Endothelial cell of umbilical vein (primary cell): ENCODE results near the gene MDFIC. TPM values are rescaled to one million over a fixed set of nuclear protein-coding genes. Genes with fewer than 3 reads are reported as not detected.

Source experiments
- BruUV-seq: library from RNA; stranded (reverse); fragments of 400-500 nt; replicated peaks from 2 replicates; lab custom pipeline; 2021; lab: Mats Ljungman, UMichigan
- CTCF ChIA-PET: fragments of 300-600, 350-600 bp; sonication (Branson Sonifier 250); formaldehyde crosslinking; loops from one replicate; lab custom pipeline; 2021; ENCODE audit warnings: antibody characterized with exemption, inconsistent platforms; lab: Charles Lee
- POLR2A ChIA-PET: fragments of 300-600, 350-600 bp; sonication (Branson Sonifier 250); formaldehyde crosslinking; loops from one replicate; lab custom pipeline; 2021; ENCODE audit warnings: antibody characterized with exemption, inconsistent platforms; lab: Charles Lee
- DNase-seq: peaks from one replicate; pipeline ENCODE4 v3.0.0-alpha.2; 2011; ENCODE audit warnings: low read depth, low spot score
- FAIRE-seq: peaks from 2 replicates; lab custom pipeline; 2011; peaks lifted over from hg19 to GRCh38; lab: Jason Lieb, UNC
- H2AFZ ChIP-seq: 2 replicates; pipeline ENCODE4 v1.6.0; 2012; ENCODE audit warnings: low read depth, low read length, control low read depth, inconsistent platforms
- H3K27ac ChIP-seq: 2 replicates; pipeline ENCODE4 v1.5.1; 2011; ENCODE audit warnings: low read depth, mild to moderate bottlenecking, control low read depth, low read length, moderate library complexity; ENCODE audit not compliant: insufficient read depth
- H3K27me3 ChIP-seq, 2 experiments: 2 replicates each; pipeline versions ENCODE4 v1.6.0 to v1.6.1; 2011; ENCODE audit warnings: low read length in 2 of 2, mixed read lengths in 1 of 2; ENCODE audit not compliant: control insufficient read depth in 2 of 2, insufficient read depth in 2 of 2
- H3K36me3 ChIP-seq, 2 experiments: 2 replicates in 1 of 2; 3 replicates in 1 of 2; pipeline ENCODE4 v1.5.1; 2011; ENCODE audit warnings: low read length in 2 of 2, mild to moderate bottlenecking in 1 of 2, moderate library complexity in 1 of 2; ENCODE audit not compliant: control insufficient read depth in 2 of 2, insufficient read depth in 2 of 2; ENCODE audit errors: extremely low read depth in 1 of 2
- H3K4me1 ChIP-seq: 3 replicates; pipeline ENCODE4 v1.5.1; 2011; ENCODE audit warnings: mild to moderate bottlenecking, low read length; ENCODE audit not compliant: control insufficient read depth, insufficient read depth; ENCODE audit errors: extremely low read depth
- H3K4me2 ChIP-seq: 2 replicates; pipeline ENCODE4 v1.6.1; 2011; ENCODE audit warnings: low read length, control low read depth, mixed read lengths; ENCODE audit not compliant: insufficient read depth
- H3K4me3 ChIP-seq, 3 experiments: fragments of 200-600 bp in 1 of 3; sonication (generic), shearing (Covaris generic) in 1 of 3; replicated peaks in 1 of 3; 2 replicates each; pipeline ENCODE4 v1.5.1; 2011 to 2016; ENCODE audit warnings: control low read depth in 3 of 3, low read length in 3 of 3, mild to moderate bottlenecking in 2 of 3, inconsistent platforms in 1 of 3, low read depth in 1 of 3, moderate library complexity in 1 of 3; ENCODE audit not compliant: insufficient read depth in 1 of 3
- H3K79me2 ChIP-seq: 2 replicates; pipeline ENCODE4 v1.6.0; 2012; ENCODE audit warnings: low read length, inconsistent platforms; ENCODE audit not compliant: control insufficient read depth, insufficient read depth
- H3K9ac ChIP-seq: replicated peaks from 2 replicates; pipeline ENCODE3; 2011; ENCODE audit warnings: low read length, control low read depth; ENCODE audit not compliant: insufficient read depth; ENCODE audit errors: extremely low read depth
- H3K9me1 ChIP-seq: replicated peaks from 3 replicates; pipeline ENCODE4 v1.6.0; 2011; ENCODE audit warnings: mild to moderate bottlenecking, low read length; ENCODE audit not compliant: control insufficient read depth, insufficient read depth; ENCODE audit errors: extremely low read depth
- H3K9me3 ChIP-seq: replicated peaks from 2 replicates; pipeline ENCODE4 v1.5.1; 2012; ENCODE audit warnings: low read length, inconsistent platforms; ENCODE audit not compliant: control insufficient read depth, insufficient read depth
- H4K20me1 ChIP-seq: replicated peaks from 2 replicates; pipeline ENCODE3; 2011; ENCODE audit warnings: mild to moderate bottlenecking, low read length; ENCODE audit not compliant: control insufficient read depth, insufficient read depth; ENCODE audit errors: extremely low read depth
- CTCF ChIP-seq, 2 donors: IDR thresholded peaks; 1 replicate in 1 of 2; 2 replicates in 1 of 2; pipeline ENCODE4 v1.5.1; 2011; ENCODE audit warnings: low read length in 2 of 2, mild to moderate bottlenecking in 2 of 2, moderate library complexity in 2 of 2, control low read depth in 1 of 2, inconsistent platforms in 1 of 2, low read depth in 1 of 2; ENCODE audit not compliant: insufficient read depth in 1 of 2; ENCODE audit errors: extremely low read depth in 1 of 2
- EZH2 ChIP-seq: IDR thresholded peaks from 2 replicates; pipeline ENCODE4 v1.6.1; 2012; ENCODE audit warnings: borderline replicate concordance, low read depth, mild to moderate bottlenecking, moderate library complexity, low read length, inconsistent platforms; ENCODE audit not compliant: severe bottlenecking
- FOS ChIP-seq: IDR thresholded peaks from 2 replicates; pipeline ENCODE4 v1.6.1; 2011; ENCODE audit warnings: mild to moderate bottlenecking, low read length, moderate library complexity, borderline replicate concordance; ENCODE audit not compliant: insufficient read depth
- GATA2 ChIP-seq: IDR thresholded peaks from 2 replicates; pipeline ENCODE4 v1.7.0; 2011; ENCODE audit warnings: low read depth, mild to moderate bottlenecking, moderate library complexity, mixed read lengths, low read length; ENCODE audit not compliant: insufficient read length, insufficient read depth
- JUN ChIP-seq: IDR thresholded peaks from 2 replicates; pipeline ENCODE4 v1.6.1; 2011; ENCODE audit warnings: borderline replicate concordance, low read depth; ENCODE audit not compliant: insufficient read length, insufficient read depth
- MAX ChIP-seq: IDR thresholded peaks from 2 replicates; pipeline ENCODE4 v1.6.1; 2011; ENCODE audit not compliant: insufficient read depth, insufficient read length
- MYC ChIP-seq: IDR thresholded peaks from one replicate; pipeline ENCODE4 v1.6.1; 2011; ENCODE audit warnings: mild to moderate bottlenecking, low read depth, low read length
- POLR2A ChIP-seq: IDR thresholded peaks from 2 replicates; pipeline ENCODE4 v1.6.1; 2012; ENCODE audit warnings: low read depth, mild to moderate bottlenecking, control low read depth, low read length
- POLR2AphosphoS5 ChIP-seq: IDR thresholded peaks from 2 replicates; pipeline ENCODE4 v1.6.1; 2012; ENCODE audit warnings: low read depth, mild to moderate bottlenecking, control low read depth, low read length, moderate library complexity; ENCODE audit not compliant: insufficient read depth
- dilution Hi-C: fragments of 300-500 bp; cut with MboI; formaldehyde crosslinking; loops from one replicate; pipeline ENCODE4 v1.15.0; 2019; ENCODE audit warnings: low sequenced_read_pairs; ENCODE audit not compliant: extremely low pct_ligation_motif_present
- intact Hi-C: fragments of 100-400 bp; cut with micrococcal nuclease; formaldehyde crosslinking; loops from one replicate; pipeline ENCODE4 v1.10.0; 2022
- polyA plus RNA-seq, 4 experiments: library from polyadenylated mRNA; depleted of rRNA in 3 of 4; stranded (reverse) in 3 of 4; unstranded in 1 of 4; fragments of >200 nt; gene quantifications; 2 replicates each; pipeline versions ENCODE4 v1.2.1 to v1.2.3, GENCODE V29; 2011 to 2012; ENCODE audit warnings: missing spikeins in 1 of 4
- total RNA-seq: library from RNA; stranded (reverse); gene quantifications from 2 replicates; pipeline ENCODE4 v1.2.3, GENCODE V29; 2021

Gene MDFIC
- total and polyA plus RNA-seq, 2 donors (not counting 3 experiments of a cell fraction or from before 2014, with no cell fraction given) = 6.5 to 14.2 TPM

GRCh38 chr7:114936471-114936870 lies 14.6 kb downstream of the MDFIC start:
- H3K9me1 ChIP-seq = no peaks in the 10 kb centered on the region
- no peaks in the 10 kb centered on the region for H3K36me3 ChIP-seq
- H3K4me1 ChIP-seq = no peaks in the 10 kb centered on the region
- H3K4me3 ChIP-seq = no peak overlapping the region
- no peak overlapping the region for H3K27ac ChIP-seq
- no peak for DNase-seq
- no peak overlapping the region for H3K9ac ChIP-seq
- dilution Hi-C loops (no loop called here), intact Hi-C loops (no loop called here)
- no peak for FAIRE-seq
- H3K27me3 ChIP-seq = no peaks in the 10 kb centered on the region
- CTCF ChIA-PET = no interaction called here
- TF ChIP-seq JUN (no peak), MAX (no peak), POLR2AphosphoS5 (no peak), FOS (no peak), POLR2A (no peak), EZH2 (no peak), MYC (no peak), CTCF (IDR thresholded peaks at IDR 0.05; ENCODE audit: extremely low read depth in 1 of 2, insufficient read depth in 1 of 2, low read depth in 1 of 2, low read length in 2 of 2) (no peak), GATA2 (no peak)
- H3K4me2 ChIP-seq = no peak overlapping the region
- H3K9me3 ChIP-seq = no peaks in the 10 kb centered on the region
- POLR2A ChIA-PET = no interaction called here
- no TSS peak for BruUV-seq
- peaks cover 3% of the 10 kb centered on the region for H3K79me2 ChIP-seq
- H2AFZ ChIP-seq = no peak overlapping the region
- no peaks in the 10 kb centered on the region for H4K20me1 ChIP-seq
